ENCODE results near the gene SLC2A9.

The SLC2A9 gene

DNA sequence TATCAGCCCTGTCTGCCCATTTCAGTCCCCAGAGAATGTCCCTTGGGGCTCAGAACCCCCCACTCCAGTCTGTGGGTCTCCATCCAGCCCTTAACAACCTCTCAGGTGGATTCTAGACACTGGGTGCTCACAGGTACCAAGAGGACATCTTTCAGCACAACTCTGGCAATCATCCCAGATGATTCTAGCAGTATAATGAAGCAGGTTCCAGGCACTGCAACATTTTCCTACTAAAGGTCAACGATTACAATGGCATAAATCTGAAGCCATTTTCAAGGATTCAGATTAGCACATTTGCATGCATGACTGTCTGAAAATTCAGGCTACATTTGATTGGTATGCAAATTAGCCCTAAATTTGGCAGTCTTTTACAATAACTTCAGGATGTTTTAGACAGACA is 10.0 kb downstream of the SLC2A9 start:
- Histone ChIP-seq H3K36me3 (peaks cover 0 to 59% (median 8%) of the 10 kb centered on the region in 11 experiments; a peak in 12 of 22 replicates), H3K4me2 (peak overlapping the region in 6 of 11 experiments; percentile 15 to 99 (median 92); a peak in 6 of 22 replicates), H3K4me3 (no peak overlapping the region), H4K20me1 (peaks cover 0 to 72% (median 0%) of the 10 kb centered on the region in 11 experiments; a peak in 9 of 22 replicates), H3K27me3 (no peaks in the 10 kb centered on the region), H3K9ac (no peak overlapping the region), H3K4me1 (peaks cover 39 to 96% (median 64%) of the 10 kb centered on the region in 10 experiments), H3K27ac (0 out of 22 replicates have a peak overlapping the region, but pooled peaks of 1 of the 11 experiments have one; percentile 3), H3K9me3 (replicated peaks in 1 of 11) (no peaks in the 10 kb centered on the region)
- no peak for TF ChIP-seq Cebpa-rat (IDR thresholded peaks at IDR 0.05)

DNA sequence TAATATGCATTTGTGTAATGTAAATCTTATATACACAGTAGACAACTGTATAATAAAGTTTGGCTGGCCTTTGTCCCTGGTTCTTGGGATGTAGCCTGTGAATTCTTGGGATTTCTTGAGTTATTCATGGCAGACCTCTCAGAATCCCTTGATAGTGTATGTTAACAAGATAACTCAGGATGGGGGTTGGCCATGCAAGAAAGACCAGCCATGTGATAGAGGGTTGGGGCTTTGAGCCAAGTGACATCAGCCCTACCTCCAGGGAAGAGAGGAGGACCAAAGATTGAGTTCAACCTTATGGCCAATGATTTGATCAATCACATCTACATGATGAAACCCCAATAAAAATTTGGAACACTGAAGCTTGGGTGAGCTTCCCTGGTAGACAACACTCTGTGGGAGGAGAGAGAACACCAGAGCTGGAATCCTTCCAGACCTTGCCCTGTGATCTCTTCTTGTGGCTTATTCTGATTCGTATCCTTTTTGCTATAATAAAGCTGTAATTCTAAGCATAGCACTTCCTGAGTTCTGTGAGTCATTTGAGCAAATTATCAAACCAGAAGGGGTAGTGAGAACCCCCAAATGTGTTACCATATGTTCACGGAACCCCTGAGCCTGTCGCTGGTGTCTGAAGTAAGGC is 11.3 kb downstream of the SLC2A9 start:
- Histone ChIP-seq H3K27me3 (no peaks in the 10 kb centered on the region), H4K20me1 (peaks cover 0 to 59% (median 0%) of the 10 kb centered on the region in 11 experiments; a peak in 9 of 22 replicates), H3K4me2 (peak overlapping the region; percentile 35 to 99 (median 92)), H3K36me3 (peaks cover 0 to 52% (median 12%) of the 10 kb centered on the region in 11 experiments; a peak in 10 of 22 replicates), H3K4me3 (no peak overlapping the region), H3K4me1 (peaks cover 52 to 96% (median 69%) of the 10 kb centered on the region in 10 experiments), H3K9me3 (replicated peaks in 1 of 11) (no peaks in the 10 kb centered on the region), H3K27ac (peak overlapping the region in 3 of 11 experiments; percentile 5 to 10 (median 8); a peak in 2 of 22 replicates), H3K9ac (no peak overlapping the region)
- no peak for TF ChIP-seq Cebpa-rat (IDR thresholded peaks at IDR 0.05)

DNA sequence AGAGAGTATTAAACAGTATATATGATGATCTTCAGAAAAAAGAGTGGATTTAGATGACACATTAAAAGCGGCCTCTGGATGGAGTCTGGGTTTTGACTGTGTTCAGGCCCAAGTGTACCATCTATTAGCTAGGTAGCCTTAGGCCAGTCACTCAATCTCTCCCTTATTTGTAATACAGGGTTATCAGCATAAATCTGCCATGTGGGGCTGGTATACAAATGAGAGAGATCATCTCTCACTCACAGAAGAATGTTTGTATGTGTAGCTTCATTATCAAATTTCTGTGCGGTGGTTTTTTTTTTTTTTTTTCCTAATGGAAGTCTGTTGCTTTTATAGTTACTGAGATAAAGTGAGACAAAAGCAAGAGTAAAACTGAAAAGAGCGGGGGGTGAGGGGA is 12.7 kb downstream of the SLC2A9 start:
- peaks cover 0 to 62% (median 19%) of the 10 kb centered on the region in 11 experiments; a peak in 12 of 22 replicates for H3K36me3 ChIP-seq
- no peaks in the 10 kb centered on the region for H3K27me3 ChIP-seq
- H3K27ac ChIP-seq, result peak overlapping the region in 8 of 11 experiments; percentile 8 to 96 (median 91); a peak in 12 of 22 replicates
- TF ChIP-seq Cebpa-rat (IDR thresholded peaks at IDR 0.05), result no peak
- H3K9ac ChIP-seq, result peak overlapping the region in 6 of 11 experiments; percentile 4 to 85 (median 51); a peak in 4 of 22 replicates
- H4K20me1 ChIP-seq, result peaks cover 0 to 45% (median 0%) of the 10 kb centered on the region in 11 experiments; a peak in 9 of 22 replicates
- no peak overlapping the region for H3K4me3 ChIP-seq
- peaks cover 48 to 93% (median 64%) of the 10 kb centered on the region in 10 experiments for H3K4me1 ChIP-seq
- peak overlapping the region; percentile 86 to 99 (median 94); a peak in 20 of 22 replicates for H3K4me2 ChIP-seq
- H3K9me3 ChIP-seq (replicated peaks in 1 of 11), result peaks cover 0 to 9% (median 0%) of the 10 kb centered on the region in 11 experiments; a peak in 3 of 22 replicates

DNA sequence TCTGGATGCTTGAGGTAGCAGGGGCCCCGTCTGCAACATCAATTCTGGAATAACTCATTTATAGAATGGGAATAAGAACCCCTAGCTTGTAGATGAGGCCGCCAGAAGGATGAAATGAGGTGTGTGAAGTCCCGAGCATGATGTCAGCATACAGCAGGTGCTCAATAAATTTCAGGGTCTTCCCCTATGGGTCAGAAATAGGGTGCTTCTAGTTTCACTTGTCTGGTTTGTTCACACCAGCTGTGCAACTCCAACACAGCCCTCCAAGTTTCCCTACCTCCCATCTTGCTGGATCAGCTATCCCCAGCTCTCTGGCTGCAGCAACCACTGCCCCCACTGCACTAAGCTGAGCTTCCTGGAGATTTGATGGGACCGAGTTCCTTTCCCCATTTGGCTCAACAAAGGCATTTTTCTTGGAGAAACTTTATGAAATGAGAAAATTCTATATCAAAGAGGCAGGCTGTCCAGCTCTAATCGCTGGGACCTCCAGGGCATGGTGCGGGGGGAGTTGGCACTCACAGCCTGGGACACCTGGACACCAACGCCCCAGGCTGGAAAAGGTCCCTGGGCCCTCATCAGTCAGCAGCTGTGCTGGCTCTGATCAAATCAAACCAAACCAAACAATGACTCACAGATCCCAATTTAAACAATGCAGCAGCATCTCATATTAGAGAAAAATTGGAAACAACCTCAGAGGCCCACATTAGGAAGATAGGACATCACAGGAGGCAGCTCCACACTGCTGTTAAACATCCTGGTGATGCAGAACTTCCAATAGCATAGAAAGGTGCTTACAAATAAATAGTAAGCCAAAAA is 13.3 kb downstream of the SLC2A9 start:
- Histone ChIP-seq H3K4me1 (peaks cover 47 to 91% (median 63%) of the 10 kb centered on the region in 10 experiments), H3K9ac (peak overlapping the region in 8 of 11 experiments; percentile 72 to 85 (median 82); a peak in 10 of 22 replicates), H3K9me3 (replicated peaks in 1 of 11) (peaks cover 0 to 9% (median 0%) of the 10 kb centered on the region in 11 experiments; a peak in 3 of 22 replicates), H4K20me1 (peaks cover 0 to 39% (median 0%) of the 10 kb centered on the region in 11 experiments; a peak in 7 of 22 replicates), H3K4me2 (peak overlapping the region; percentile 86 to 99 (median 94)), H3K4me3 (peak overlapping the region in 5 of 10 experiments; percentile 59 to 70 (median 64); a peak in 10 of 20 replicates), H3K36me3 (peaks cover 0 to 62% (median 19%) of the 10 kb centered on the region in 11 experiments; a peak in 12 of 22 replicates), H3K27me3 (no peaks in the 10 kb centered on the region), H3K27ac (peak overlapping the region in 10 of 11 experiments; percentile 73 to 96 (median 91); a peak in 18 of 22 replicates)
- no peak for TF ChIP-seq Cebpa-rat (IDR thresholded peaks at IDR 0.05)

DNA sequence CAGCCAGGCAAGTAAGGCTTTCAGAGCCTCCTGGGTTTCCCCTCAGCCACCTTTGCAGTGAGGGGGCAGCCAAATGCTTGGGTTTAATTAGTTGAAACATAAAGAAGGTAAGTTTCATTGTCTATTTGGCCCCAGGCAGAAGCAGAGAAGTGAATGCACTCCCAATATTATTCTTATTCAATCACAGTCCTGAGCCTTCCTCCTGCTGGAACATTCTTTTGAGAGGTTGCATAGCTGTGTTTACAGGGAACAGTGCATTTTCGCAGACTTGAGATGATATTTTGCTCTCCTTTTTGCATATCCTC is 13.9 kb downstream of the SLC2A9 start:
- TF ChIP-seq Cebpa-rat (IDR thresholded peaks at IDR 0.05), result no peak
- peak overlapping the region in 9 of 11 experiments; percentile 72 to 85 (median 80); a peak in 15 of 22 replicates for H3K9ac ChIP-seq
- H3K27ac ChIP-seq, result peak overlapping the region; percentile 70 to 96 (median 91); a peak in 20 of 22 replicates
- peaks cover 0 to 11% (median 0%) of the 10 kb centered on the region in 11 experiments; a peak in 4 of 22 replicates for H3K9me3 ChIP-seq (replicated peaks in 1 of 11)
- peaks cover 0 to 33% (median 0%) of the 10 kb centered on the region in 11 experiments; a peak in 4 of 22 replicates for H4K20me1 ChIP-seq
- peaks cover 0 to 63% (median 19%) of the 10 kb centered on the region in 11 experiments; a peak in 12 of 22 replicates for H3K36me3 ChIP-seq
- H3K4me3 ChIP-seq, result peak overlapping the region in 8 of 10 experiments; percentile 25 to 70 (median 60); a peak in 13 of 20 replicates
- no peaks in the 10 kb centered on the region for H3K27me3 ChIP-seq
- peaks cover 47 to 90% (median 63%) of the 10 kb centered on the region in 10 experiments for H3K4me1 ChIP-seq
- H3K4me2 ChIP-seq, result peak overlapping the region; percentile 86 to 99 (median 94)

DNA sequence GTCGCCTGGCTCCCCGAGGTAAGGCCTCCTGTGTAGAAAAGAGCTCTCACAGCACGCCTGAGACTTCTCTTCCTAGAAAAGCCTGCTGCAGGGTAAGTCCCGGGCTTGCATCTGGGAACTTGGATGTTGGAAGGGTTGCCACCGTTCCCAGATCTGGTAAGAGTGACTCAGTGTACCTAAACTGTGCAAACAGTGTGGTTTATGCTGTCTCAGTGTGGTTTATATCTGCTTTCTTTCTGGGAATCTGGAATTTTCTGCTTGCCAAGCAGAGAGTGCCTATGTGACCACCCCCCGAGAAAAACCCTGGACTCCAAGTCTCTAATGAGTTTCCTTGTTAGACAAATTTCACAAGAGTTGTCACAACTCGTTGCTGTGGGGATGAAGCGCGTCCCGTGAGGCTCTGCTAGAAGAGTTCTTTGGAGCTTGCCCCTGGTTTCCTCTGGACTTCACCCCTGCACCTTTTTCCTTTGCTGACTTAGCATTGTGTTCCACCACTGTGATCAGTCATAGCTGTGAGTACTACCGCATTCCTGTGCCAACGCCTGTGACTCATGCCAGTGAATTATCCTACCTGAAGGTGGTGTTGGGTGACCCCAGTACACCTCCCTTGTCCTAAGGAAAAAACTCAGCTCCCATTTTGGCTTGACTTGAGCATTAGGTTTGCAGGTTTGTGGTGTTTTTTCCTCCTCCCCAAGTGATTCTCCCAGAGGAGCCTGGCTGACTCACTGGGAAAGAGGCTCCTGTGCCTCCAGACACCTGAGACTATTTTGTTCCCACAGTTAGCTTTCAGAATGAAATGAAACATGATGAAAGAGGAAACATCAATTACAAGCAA is 14.5 kb downstream of the SLC2A9 start:
- Histone ChIP-seq H3K9me3 (replicated peaks in 1 of 11) (peaks cover 0 to 17% (median 0%) of the 10 kb centered on the region in 11 experiments; a peak in 6 of 22 replicates), H3K4me2 (peak overlapping the region; percentile 86 to 99 (median 94)), H3K27me3 (no peaks in the 10 kb centered on the region), H3K4me1 (peaks cover 47 to 88% (median 63%) of the 10 kb centered on the region in 10 experiments), H4K20me1 (peaks cover 0 to 28% (median 0%) of the 10 kb centered on the region in 11 experiments; a peak in 4 of 22 replicates), H3K36me3 (peaks cover 0 to 63% (median 15%) of the 10 kb centered on the region in 11 experiments; a peak in 12 of 22 replicates), H3K9ac (peak overlapping the region; percentile 64 to 85 (median 80)), H3K4me3 (peak overlapping the region; percentile 12 to 70 (median 53); a peak in 18 of 20 replicates), H3K27ac (peak overlapping the region; percentile 70 to 96 (median 91); a peak in 21 of 22 replicates)
- peak in 2 of 11 experiments; percentile 4 to 41; a peak in 4 of 22 replicates for TF ChIP-seq Cebpa-rat (IDR thresholded peaks at IDR 0.05)

DNA sequence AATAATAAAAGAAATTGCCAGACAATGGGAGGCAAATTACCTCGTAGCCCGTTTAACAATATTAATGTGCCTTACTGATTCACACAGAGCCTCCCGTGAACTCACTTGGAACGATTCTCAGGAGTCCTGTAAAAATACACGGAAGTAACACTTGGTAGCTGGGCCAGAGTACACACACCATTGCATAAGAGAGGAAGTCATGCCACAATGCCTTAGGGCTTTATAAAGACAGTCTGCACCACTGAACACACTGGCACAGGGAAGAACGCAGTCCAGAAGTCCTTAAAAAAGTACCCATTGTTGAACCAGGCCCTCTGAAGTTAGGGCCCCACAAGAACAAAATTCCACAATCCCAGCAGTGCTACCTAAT is 15.1 kb downstream of the SLC2A9 start:
- Histone ChIP-seq H3K27ac (peak overlapping the region; percentile 70 to 96 (median 91); a peak in 21 of 22 replicates), H3K4me2 (peak overlapping the region; percentile 86 to 99 (median 94)), H3K4me3 (peak overlapping the region; percentile 12 to 70 (median 53); a peak in 18 of 20 replicates), H3K36me3 (peaks cover 0 to 62% (median 15%) of the 10 kb centered on the region in 11 experiments; a peak in 12 of 22 replicates), H3K9ac (peak overlapping the region; percentile 64 to 85 (median 80)), H3K9me3 (replicated peaks in 1 of 11) (peaks cover 0 to 23% (median 0%) of the 10 kb centered on the region in 11 experiments; a peak in 7 of 22 replicates), H3K27me3 (no peaks in the 10 kb centered on the region), H4K20me1 (peaks cover 0 to 22% (median 0%) of the 10 kb centered on the region in 11 experiments; a peak in 4 of 22 replicates), H3K4me1 (peaks cover 47 to 91% (median 67%) of the 10 kb centered on the region in 10 experiments)
- peak in 9 of 11 experiments; percentile 69 to 91 (median 84); a peak in 18 of 22 replicates for TF ChIP-seq Cebpa-rat (IDR thresholded peaks at IDR 0.05)

Data from BLaER1 treated with 17β-estradiol and CSF1 and Interleukin-3, amounts not matched to agents 10 nM and 100 nM (cell line).